Erythroblast (primary cell): Measurements from ENCODE around the gene ENOX1.

Source experiments
- GATA1 ChIP-seq: IDR thresholded peaks from 2 replicates; pipeline ENCODE4 v1.6.1; 2011; ENCODE audit warnings: low read depth, mild to moderate bottlenecking, control low read depth, low read length, moderate library complexity
- POLR2A ChIP-seq: IDR thresholded peaks from 2 replicates; pipeline ENCODE4 v1.6.1; 2011; ENCODE audit warnings: mild to moderate bottlenecking, low read length

GRCh38 chr13:43167731-43168130 lies 619.0 kb downstream of the ENOX1 start:
- TF ChIP-seq POLR2A (no peak), GATA1 (no peak)
